OCI-LY1 (cell line): Measurements from ENCODE around the gene WDR44.

Experiments used
- EZH2 ChIP-seq: fragments of 200-600 bp; sonication (generic), shearing (Covaris generic); IDR thresholded peaks from 2 replicates; pipeline ENCODE4 v1.8.0; 2017; ENCODE audit warnings: borderline replicate concordance, mixed run types, mild to moderate bottlenecking, antibody characterized with exemption, low read length, moderate library complexity, mixed read lengths
- TF ChIP-seq, protein P1 (sequence below): fragments of 200-600 bp; sonication (generic), shearing (Covaris generic); IDR thresholded peaks from 2 replicates; pipeline ENCODE4 v1.5.1; 2017; ENCODE audit warnings: mild to moderate bottlenecking, antibody characterized with exemption, low read length, moderate library complexity, mixed read lengths

- TF ChIP-seq, protein P1, sequence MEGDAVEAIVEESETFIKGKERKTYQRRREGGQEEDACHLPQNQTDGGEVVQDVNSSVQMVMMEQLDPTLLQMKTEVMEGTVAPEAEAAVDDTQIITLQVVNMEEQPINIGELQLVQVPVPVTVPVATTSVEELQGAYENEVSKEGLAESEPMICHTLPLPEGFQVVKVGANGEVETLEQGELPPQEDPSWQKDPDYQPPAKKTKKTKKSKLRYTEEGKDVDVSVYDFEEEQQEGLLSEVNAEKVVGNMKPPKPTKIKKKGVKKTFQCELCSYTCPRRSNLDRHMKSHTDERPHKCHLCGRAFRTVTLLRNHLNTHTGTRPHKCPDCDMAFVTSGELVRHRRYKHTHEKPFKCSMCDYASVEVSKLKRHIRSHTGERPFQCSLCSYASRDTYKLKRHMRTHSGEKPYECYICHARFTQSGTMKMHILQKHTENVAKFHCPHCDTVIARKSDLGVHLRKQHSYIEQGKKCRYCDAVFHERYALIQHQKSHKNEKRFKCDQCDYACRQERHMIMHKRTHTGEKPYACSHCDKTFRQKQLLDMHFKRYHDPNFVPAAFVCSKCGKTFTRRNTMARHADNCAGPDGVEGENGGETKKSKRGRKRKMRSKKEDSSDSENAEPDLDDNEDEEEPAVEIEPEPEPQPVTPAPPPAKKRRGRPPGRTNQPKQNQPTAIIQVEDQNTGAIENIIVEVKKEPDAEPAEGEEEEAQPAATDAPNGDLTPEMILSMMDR, result no peak
- TF ChIP-seq EZH2, result no peak
These were observed 50.2 kb downstream of the WDR44 start for GRCh38 chrX:118396113-118396512.
